HuH-7.5 (cell line): ENCODE results near the gene CBFA2T3.

Experiments
- DNase-seq: peaks from one replicate; pipeline ENCODE4 v3.0.0; 2011; ENCODE audit warnings: low spot score

CBFA2T3 gene

GRCh38 chr16:88856828-88857727, 119.9 kb downstream of the CBFA2T3 start, which contains the start of the genes GALNS and TRAPPC2L:
TSS of gene GALNS (minus strand) at chr16:88856947. CDS start at chr16:88856877, 70 bp downstream.
TSS of gene TRAPPC2L (plus strand) at chr16:88857127. CDS start at chr16:88857151, 24 bp downstream.
- DNase-seq, result peak; percentile 100

- peak; percentile 66 for DNase-seq
Observed at GRCh38 chr16:88856122-88856827, 120.7 kb downstream of the CBFA2T3 start.

GRCh38 chr16:88855736-88856121, 121.3 kb downstream of the CBFA2T3 start:
- no peak for DNase-seq

- no peak for DNase-seq
Observed at GRCh38 chr16:88855176-88855575, 121.8 kb downstream of the CBFA2T3 start.

- no peak for DNase-seq
Observed at GRCh38 chr16:88854306-88855111, 122.5 kb downstream of the CBFA2T3 start.

- DNase-seq, result no peak
Observed at GRCh38 chr16:88853325-88853941, 123.6 kb downstream of the CBFA2T3 start.

DNA sequence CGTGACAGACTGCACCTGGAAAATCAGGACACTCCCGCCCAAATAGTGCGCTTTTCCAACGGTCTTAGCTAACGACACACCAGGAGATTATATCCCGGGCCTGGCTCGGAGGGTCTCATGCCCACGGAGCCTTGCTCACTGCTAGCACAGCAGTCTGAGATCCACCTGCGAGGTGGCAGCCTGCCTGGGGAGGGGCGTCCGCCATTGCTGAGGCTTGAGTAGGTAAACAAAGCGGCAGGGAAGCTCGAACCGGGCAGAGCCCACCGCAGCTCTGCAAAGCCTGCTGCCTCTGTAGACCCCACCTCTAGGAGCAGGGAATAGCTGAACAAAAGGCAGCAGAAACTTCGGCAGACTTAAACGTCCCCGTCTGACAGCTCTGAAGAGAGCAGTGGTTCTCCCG, 125.4 kb downstream of the CBFA2T3 start:
- DNase-seq, result no peak

DNA sequence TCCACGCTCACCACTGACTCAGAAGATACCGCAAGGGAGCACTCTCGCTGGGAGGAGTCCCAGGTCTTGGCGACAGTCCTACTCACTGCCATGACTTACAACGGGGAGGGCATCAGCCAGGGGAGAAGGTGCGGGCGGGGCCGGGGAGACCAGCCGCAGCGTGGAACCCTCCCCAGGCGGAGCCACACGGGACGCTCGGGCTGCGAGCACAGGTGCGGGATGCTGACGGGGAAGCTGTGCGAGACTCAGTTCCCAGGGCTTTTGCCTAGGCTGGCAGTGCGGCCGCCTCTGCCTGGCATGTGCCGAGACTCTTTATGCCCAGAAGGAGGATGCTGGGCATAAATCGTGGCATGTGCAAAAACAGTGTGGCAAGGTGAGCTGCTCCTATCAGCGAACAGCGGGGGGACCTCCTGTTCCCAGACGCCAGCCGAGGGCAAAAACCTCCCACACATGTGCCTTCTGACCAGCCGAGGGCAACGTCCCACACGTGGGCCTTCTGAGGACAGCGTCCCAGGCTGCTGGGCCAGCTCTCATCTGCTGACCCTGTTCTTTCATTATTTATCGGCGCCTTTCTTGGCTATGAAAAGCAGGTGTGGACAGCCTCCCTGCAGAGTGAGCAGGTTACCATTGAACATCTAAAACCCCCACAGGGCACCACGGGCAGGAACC, 126.3 kb downstream of the CBFA2T3 start:
- no peak for DNase-seq

DNA sequence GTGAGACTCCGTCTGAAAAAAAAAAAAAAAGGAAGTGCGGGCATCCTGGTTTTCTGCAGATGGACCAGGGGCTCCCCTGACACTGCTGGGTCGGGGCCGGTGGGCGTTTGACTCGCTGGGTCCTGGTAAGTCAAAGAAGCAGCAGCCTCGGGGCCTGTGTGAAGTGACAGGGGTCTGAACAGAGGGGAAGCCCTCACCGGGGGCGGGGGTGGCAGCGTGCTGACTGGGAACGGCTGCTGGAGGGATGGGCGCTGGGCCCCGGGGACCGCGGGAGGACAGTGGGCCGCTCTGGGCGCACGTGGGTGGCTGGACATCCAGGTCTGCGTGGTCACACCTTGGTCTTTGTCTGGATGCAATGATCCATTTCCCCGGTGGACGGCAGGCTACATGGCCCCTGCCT, 128.4 kb downstream of the CBFA2T3 start:
- no peak for DNase-seq

- no peak for DNase-seq
Observed at GRCh38 chr16:88847654-88848053, 129.4 kb downstream of the CBFA2T3 start.

- no peak for DNase-seq
Observed at GRCh38 chr16:88846088-88846487, 130.9 kb downstream of the CBFA2T3 start.

- DNase-seq, result peak; percentile 67
Observed at GRCh38 chr16:88844419-88845036, 132.5 kb downstream of the CBFA2T3 start.

- DNase-seq, result no peak
Observed at GRCh38 chr16:88843256-88843655, 133.8 kb downstream of the CBFA2T3 start.

DNA sequence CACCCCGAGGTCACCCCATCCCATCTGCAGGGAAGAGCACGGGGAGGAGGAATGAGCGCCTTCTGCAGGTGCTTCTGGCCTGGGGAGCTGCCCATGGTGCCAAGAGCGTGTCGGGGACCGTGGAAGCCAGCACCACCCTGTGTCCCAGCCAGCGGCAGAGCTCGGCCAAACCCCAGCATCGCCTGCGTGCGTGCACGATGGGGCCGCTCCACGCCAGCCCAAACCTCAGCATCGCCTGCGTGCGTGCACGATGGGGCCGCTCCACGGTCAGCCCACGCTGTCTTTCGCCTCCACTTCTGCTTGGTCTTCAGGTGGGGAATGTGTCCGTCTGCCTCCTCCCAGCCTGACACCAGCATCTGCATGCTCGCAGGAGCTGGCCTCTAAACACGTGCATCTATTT, 134.2 kb downstream of the CBFA2T3 start:
- DNase-seq, result no peak

DNA sequence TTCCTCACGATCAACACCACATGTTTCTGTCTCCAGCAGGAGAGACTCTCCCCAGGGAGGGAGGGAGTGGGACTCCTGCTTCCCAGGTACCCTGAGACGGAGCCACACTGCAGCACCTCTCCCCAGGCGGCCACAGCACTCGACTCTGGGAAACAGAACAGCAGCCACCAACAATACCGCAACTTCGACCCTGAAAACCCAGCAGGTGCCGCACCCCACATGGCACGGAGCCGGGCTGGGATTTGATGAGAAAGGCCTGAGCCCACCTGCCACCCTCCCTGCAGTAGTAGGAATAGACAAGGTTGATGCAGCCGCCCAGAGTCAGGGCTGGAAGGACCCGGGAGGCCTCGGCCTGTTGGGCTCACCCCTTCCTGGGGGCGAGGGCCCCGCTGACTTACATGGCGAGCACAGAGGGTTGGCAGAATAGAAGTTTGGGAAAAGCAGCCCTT, 134.7 kb downstream of the CBFA2T3 start:
- no peak for DNase-seq

- DNase-seq, result no peak
Observed at GRCh38 chr16:88841521-88842307, 135.3 kb downstream of the CBFA2T3 start.

DNA sequence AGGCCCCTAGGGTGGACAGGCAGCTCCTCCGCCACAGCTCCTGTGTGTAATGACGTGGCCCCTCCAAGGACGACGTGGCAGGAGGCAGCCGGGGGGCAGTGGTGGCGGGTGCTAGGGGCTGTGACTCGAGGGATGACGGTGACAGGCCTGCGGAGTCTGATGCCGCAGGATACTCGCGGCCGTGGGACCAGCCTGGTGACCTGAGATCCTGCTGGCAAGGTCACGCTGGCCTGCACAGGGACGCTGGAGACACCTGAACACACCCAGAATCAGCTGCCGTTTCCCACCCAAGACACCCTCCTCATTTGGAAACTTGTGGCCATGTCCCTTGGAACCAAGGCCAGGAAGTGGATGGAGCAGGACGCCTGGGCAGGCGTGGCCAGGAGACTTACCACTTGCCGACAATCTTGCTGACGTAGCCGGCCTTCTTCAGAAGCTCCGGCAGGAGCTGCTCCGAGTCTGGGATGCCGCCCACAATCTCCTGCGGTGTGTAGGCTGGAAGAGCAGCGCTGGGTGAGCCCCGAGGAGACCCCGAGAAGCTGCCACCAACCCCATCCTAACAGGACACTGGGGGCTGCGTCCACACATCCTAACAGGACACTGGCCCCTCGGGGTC, 136.3 kb downstream of the CBFA2T3 start:
- no peak for DNase-seq

- no peak for DNase-seq
Observed at GRCh38 chr16:88839745-88840599, 137.0 kb downstream of the CBFA2T3 start.
